ENCODE data around the gene LHX6. TPM values are rescaled to one million over a fixed set of nuclear protein-coding genes. Genes with fewer than 3 reads are reported as not detected.

The LHX6 gene
- total and polyA plus RNA-seq, 2 of the 13 experiments (the other 11 are each of a cell fraction or from before 2014, with no cell fraction given) = 1.1 to 1.3 TPM

GRCh38 chr9:122226142-122226757 is 2.5 kb downstream of the LHX6 start:
- no peak for DNase-seq (ENCODE audit: low spot score)
- no peaks in the 10 kb centered on the region for H4K20me1 ChIP-seq (ENCODE audit: insufficient read depth, low read length)
- WGBS (ENCODE audit: low lambda C conversion rate) = 34% methylated on average over 13 of the region's 51 CpGs
- ATAC-seq = no peak
- no peaks in the 10 kb centered on the region for H3K79me2 ChIP-seq (ENCODE audit: insufficient read depth, low read length)
- BruUV-seq (replicated peaks) = no TSS peak
- no peaks in the 10 kb centered on the region for H3K36me3 ChIP-seq (replicated peaks in 1 of 2; ENCODE audit: control insufficient read depth in 1 of 2, insufficient read depth in 2 of 2, low read length in 2 of 2)
- ChIA-PET CTCF (ENCODE audit: low intra/inter-chr PET ratio, low total read pairs) (no interaction called here), POLR2A (interaction anchor here (0.5 kb wide), 1 partner anchor 12 kb away, joined by 3 read pairs; no protein-coding TSS in a partner anchor)
- no peak for FAIRE-seq
- H3K4me3 ChIP-seq (replicated peaks in 1 of 3; ENCODE audit: insufficient read depth in 1 of 3, low read depth in 2 of 3, low read length in 3 of 3) = no peak overlapping the region
- in situ Hi-C loops (cut with HindIII; ENCODE audit: extremely low pct_ligation_motif_present, low pct_unique_long_range_greater_than_20kb) = no loop called here
- H3K27me3 ChIP-seq (ENCODE audit: control insufficient read depth in 1 of 2, insufficient read depth in 2 of 2, low read length in 2 of 2) = peaks cover 16 to 92% of the 10 kb centered on the region in 2 experiments
- no peak overlapping the region for H3K9ac ChIP-seq (ENCODE audit: insufficient read depth, low read depth, low read length)
- peaks cover 15% of the 10 kb centered on the region for H3K4me1 ChIP-seq (ENCODE audit: insufficient read depth, low read length)
- intact Hi-C loops (cut with micrococcal nuclease; ENCODE audit: unreplicated experiment) = no loop called here
- H2AFZ ChIP-seq (ENCODE audit: low read length) = no peak overlapping the region
- H3K9me3 ChIP-seq (ENCODE audit: low read length) = no peaks in the 10 kb centered on the region
- no peak overlapping the region for H3K27ac ChIP-seq (ENCODE audit: extremely low read length, insufficient read depth, low read length)
- no peak for TF ChIP-seq ZFAT (CRISPR knock-in tag; conservative IDR thresholded peaks at IDR 0.05)
- TF ChIP-seq KLF6 (CRISPR knock-in tag; IDR thresholded peaks at IDR 0.05) = no peak
- TF ChIP-seq SIN3B (IDR thresholded peaks at IDR 0.05; ENCODE audit: low read length) = no peak
- 0 out of 2 replicates have a peak, but pooled peaks have one; percentile 11 for TF ChIP-seq BHLHE40 (IDR thresholded peaks at IDR 0.05; ENCODE audit: low read length)
- TF ChIP-seq MAFG (CRISPR knock-in tag; IDR thresholded peaks at IDR 0.05) = no peak
- 0 out of 2 replicates have a peak, but pooled peaks have one; percentile 12 for TF ChIP-seq HOXA9 (CRISPR knock-in tag; IDR thresholded peaks at IDR 0.05; ENCODE audit: borderline replicate concordance)
- TF ChIP-seq PHF8 (CRISPR knock-in tag; IDR thresholded peaks at IDR 0.05) = no peak
- TF ChIP-seq EEA1 (CRISPR knock-in tag; IDR thresholded peaks at IDR 0.05; ENCODE audit: borderline replicate concordance) = no peak
- H3K4me2 ChIP-seq (ENCODE audit: low read depth, low read length) = no peak overlapping the region

Measured in HepG2 (cell line).